Mammary epithelial cell (primary cell): ENCODE data around the gene ROR1.

ENCODE experiments used
- EZH2 ChIP-seq: IDR thresholded peaks from 2 replicates; pipeline ENCODE4 v1.6.1; 2012; ENCODE audit warnings: low read length, inconsistent platforms, borderline replicate concordance
- TF ChIP-seq, protein P1 (sequence below), 2 donors: IDR thresholded peaks in 1 of 2; conservative IDR thresholded peaks in 1 of 2; 2 replicates each; pipeline ENCODE4 v1.5.1; 2011 to 2012; ENCODE audit warnings: inconsistent platforms in 2 of 2, low read length in 2 of 2, mild to moderate bottlenecking in 2 of 2, control low read depth in 1 of 2, low read depth in 1 of 2; ENCODE audit not compliant: insufficient read depth in 1 of 2; ENCODE audit errors: extremely low read depth in 1 of 2

DNA sequence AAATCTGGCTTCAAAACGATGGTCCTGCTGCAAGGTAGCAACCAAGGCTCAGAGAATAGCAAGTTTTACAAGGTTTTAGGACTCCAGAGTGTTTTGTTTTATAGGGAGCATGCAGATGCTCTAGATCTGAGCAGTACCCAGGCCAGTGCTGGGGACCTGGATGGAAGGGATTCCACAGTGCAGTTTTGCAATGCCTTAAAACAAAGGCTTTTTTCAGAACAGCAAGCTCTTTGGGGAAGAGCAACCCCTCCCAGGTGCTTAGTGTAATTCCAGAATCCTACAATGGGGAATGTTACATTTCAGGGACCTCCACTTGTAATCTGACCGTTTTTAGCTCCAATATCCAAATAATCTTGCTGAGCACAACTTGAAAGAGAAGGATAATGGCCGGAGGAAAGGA is 6.7 kb downstream of the ROR1 start:
- TF ChIP-seq, protein P1, sequence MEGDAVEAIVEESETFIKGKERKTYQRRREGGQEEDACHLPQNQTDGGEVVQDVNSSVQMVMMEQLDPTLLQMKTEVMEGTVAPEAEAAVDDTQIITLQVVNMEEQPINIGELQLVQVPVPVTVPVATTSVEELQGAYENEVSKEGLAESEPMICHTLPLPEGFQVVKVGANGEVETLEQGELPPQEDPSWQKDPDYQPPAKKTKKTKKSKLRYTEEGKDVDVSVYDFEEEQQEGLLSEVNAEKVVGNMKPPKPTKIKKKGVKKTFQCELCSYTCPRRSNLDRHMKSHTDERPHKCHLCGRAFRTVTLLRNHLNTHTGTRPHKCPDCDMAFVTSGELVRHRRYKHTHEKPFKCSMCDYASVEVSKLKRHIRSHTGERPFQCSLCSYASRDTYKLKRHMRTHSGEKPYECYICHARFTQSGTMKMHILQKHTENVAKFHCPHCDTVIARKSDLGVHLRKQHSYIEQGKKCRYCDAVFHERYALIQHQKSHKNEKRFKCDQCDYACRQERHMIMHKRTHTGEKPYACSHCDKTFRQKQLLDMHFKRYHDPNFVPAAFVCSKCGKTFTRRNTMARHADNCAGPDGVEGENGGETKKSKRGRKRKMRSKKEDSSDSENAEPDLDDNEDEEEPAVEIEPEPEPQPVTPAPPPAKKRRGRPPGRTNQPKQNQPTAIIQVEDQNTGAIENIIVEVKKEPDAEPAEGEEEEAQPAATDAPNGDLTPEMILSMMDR (conservative IDR thresholded peaks at IDR 0.05 in 1 of 2, IDR thresholded peaks at IDR 0.05 in 1 of 2; ENCODE audit: extremely low read depth in 1 of 2, insufficient read depth in 1 of 2, low read depth in 1 of 2, low read length in 2 of 2) = no peak
- no peak for TF ChIP-seq EZH2
